Stimulated activated CD4-positive, alpha-beta T cell treated with anti-CD3 and anti-CD28 coated beads, Interleukin-2, amount 100 ng/mL, for 4 hours (primary cell): ENCODE measurements around the gene SNX8.

Experiments
- DNase-seq: peaks from one replicate; pipeline ENCODE4 v3.0.0-alpha.2; 2020; ENCODE audit warnings: low read depth

The SNX8 gene

DNA sequence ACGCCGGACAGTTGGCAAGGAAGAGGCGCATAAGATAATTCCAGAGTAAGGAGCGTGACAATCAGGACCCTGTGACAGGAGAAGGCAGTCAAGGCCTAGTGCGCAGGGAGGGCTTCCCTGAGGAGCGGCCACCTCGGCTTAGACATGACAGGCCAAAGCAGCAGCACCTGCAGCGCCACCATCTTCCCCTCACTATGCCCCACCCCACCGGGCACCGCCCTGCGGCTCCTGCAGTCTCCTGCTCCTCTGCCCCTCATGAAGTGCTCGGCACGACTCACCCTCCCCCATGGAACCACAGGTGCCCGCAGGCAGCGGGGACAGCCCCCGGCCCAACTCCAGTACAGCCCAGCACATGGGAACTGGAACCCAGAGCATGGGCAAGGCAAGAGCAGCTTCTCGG lies 93.3 kb downstream of the SNX8 start:
- no peak for DNase-seq

DNA sequence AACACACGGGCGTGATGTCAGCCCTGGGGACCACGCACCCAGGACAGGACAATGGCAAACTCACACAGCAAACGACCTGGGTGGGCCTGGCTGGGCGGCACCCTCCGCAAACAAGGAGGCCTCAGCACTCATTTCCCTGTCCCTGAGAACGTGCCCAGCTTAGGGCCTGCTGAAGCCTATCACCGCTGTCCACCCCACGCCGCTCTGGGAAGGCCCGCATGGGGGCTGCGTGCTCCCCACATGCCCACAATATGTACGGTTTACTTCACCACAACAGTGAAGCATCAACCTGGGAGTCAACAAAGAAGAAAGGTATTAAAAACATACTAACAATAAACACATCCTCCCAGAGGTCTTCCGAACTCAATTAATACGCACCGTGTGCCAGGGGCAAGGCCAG lies 93.7 kb downstream of the SNX8 start:
- no peak for DNase-seq

DNA sequence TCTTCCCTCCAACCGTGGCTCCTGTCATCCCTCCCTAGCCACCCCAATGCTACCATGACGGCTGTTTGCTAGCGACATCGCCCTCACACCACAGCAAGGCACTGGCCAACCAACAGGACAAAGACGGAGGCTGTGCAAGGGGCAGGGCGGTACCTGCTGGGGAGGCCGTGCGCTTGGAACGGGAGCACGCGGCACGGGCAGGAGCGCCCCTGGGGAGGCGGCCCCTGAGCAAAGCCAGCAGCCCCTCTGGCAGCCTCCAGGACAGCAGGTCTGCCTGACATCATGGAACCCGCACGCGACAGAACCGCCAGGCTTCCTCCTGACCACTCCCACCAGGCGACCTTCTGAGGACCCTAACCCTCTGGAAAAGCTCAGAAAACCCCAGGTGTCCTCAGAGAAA lies 94.2 kb downstream of the SNX8 start:
- no peak for DNase-seq

DNA sequence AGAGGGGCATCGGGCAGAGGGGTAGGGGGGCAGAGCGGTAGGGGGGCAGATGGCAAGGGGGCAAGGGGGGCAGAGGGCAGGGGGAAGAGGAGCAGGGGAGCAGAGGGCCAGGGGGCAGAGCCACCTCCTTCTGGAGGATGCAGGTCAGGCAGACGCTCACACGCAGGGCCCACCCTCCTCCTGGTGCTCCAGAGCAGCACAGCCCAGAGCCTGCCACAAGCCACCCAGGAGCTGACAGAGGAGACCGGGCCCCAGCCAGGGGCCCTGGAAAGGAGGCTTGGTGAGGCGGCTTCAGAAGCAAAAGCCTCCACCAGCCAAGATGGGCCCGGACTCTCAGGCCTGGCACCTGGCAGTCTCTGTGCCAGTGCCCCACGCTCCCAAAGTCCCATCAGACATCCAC lies 94.6 kb downstream of the SNX8 start:
- DNase-seq = no peak

DNA sequence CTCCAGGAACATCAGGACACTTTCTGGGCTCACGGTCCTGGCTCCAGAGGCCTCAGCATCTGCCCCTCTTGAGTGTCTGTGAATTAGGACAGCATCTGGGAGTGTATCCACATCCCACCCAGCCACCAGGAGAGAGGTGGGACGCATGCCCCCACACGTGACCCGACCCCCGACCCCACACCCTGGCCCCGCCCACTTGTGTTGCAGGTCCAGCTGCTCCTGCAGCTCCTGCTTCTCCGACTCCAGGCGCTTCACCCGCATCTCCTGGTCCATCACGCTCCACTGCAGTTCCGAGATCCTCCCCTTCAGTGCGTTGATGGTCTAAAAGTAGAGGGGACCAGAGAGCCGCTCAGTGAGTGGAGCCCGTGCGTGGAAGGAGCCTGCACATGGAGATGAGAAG lies 95.1 kb downstream of the SNX8 start:
- no peak for DNase-seq

DNA sequence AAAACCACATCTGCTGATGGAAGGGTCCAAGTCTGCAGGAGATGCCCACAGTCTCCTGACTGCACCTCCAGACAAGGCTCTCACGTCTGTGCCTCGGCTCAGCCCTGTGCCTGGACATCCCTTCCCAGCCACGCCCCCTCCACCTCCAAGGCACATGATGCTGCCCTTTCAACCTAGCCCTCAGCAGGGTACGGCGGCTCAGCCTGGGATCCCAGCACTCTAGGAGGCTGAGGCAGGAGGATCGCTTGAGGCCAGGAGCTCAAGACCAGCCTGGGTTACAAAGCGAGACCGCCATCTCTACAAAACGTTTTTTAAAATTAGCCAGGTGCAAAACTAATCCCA lies 95.8 kb downstream of the SNX8 start:
- DNase-seq = no peak

DNA sequence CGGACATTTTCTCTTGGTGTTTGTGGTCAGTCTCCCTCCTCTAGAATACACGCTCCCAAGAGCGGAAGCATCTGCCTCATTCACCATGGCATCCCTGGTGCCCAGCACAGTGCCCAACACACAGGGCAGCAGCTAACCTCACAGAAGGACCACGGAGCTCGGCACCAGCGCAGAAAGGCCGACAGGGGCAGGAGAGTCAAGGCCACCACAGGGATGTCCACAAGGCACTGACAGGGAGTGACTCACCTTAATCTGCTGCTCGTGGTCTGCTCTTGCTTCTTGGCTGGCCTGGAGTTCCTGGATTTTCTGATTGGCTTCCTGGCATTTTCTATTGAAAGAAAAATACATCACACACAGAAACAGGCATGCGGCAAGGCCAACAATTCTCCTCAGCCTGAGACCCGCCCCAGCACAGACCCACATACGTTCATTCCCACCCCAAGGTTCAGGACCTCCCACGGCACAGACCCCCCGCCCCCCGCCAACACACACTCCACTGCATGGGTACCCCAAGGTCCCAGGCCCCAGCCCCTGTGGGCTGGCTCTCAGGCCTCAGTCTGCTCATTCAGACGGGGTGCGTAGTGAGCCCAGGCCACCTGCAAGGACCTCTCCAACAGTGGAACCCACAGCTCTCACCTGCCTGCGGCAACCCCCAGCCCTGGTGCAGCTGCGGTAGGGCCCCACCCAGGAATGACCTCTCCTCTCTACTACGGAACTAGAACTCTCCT lies 96.4 kb downstream of the SNX8 start:
- no peak for DNase-seq

DNA sequence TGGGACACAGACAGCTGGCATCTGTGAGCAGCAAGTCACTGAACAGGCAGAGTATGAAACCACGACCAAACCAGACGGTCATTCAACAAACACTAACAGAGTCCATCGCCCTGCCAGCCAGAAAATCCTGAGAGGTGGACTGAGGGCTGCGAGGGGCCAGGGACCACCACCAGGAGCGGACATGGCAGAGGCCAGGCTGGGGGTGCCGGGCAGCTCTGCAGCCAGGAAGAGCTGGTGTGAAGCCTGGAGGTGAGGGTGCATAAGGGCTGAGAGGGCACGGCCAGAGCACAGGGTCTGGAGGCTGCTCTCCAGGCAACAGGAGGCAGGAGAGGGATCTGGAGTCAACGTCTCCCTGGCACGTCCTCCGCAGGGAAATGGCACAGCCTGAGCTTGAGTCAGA lies 97.0 kb downstream of the SNX8 start:
- no peak for DNase-seq

DNA sequence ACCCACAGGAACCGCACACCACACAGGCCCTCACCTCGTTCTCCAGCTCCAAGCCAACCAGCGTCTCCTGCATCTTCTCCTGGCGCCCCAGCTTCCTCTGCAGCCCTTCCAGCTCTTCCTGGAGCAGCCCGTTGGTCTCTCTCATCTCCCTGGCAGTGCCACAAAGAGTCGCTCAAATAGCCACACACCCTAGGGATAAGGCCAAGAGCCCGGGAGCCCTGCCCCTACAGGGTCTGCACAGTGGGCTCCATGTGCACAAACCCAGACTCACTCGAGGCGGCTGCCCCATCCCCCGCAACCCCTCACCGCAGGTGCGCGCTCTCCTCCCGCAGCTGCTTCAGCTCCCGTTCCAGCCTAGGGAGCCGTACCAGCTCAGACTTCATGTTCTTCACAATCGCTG lies 98.4 kb downstream of the SNX8 start:
- DNase-seq = no peak

DNA sequence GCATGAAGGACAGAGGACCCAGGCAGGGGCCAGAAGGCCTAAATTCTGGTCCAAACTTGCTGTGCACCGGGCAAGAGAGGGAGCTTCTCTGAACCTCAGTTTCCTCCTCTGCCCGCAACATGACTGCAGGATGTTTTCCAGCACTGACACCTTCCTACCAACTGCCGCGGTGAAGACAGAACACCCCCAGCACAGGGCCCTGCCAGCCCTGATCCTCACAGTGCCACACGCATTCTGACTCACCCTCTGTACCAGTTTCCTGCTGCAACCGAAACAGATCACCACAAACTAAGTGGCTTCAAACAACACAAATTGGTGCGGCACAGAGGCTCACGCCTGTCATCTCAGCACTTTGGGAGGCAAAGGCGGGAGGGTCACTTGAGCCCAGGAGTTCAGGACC lies 99.6 kb downstream of the SNX8 start:
- DNase-seq = no peak

DNA sequence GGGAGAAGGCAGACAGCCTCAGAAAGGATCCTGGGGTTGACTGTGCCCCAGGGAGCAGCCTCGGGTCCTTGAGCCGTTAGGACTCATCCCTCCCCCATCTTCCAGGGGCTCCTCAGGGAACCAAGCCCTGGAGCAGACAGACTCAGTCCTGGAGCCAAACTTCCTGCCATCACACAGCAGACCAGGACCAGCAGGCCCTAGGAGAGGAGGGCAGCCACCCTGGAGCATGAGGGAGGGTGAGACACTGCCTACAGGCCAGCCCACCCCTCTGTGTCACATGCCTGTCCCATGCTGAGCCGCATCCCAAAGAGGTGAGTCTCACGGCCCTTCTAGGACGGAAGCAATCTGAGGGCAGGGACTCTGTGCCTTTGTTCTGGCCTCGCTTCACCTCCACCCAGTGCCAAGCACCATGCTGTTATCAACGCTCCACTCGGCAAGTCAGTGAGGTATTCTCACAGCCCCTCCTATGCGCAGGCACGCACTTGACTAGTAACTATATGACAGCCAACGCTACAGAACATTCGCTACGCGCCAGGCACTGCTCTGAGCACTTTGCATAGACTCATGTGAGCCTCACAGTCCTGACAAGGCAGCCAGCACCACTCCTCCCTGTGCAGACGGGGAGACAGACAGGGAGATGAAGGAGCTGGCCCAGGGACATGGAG lies 100.6 kb downstream of the SNX8 start:
- DNase-seq = no peak

DNA sequence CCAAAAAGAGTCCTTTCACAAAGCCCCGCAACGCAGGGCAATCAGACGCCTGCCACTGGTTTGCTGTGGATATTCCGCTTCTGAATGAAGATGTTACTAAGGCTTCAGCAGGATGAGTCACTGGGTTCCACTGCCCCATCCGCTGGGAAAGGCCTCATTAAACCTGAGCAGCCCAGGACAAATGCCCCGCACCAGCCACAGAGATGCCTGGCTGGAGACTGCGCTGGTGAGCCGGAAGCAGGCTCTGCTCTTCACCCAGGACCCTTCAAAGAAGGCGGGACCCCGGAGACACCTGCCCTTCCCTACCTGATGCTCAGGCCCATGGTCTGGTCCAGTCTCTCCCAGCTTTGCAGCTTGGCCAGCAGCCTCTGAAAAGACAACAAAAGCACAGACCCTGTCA lies 101.3 kb downstream of the SNX8 start:
- no peak for DNase-seq

DNA sequence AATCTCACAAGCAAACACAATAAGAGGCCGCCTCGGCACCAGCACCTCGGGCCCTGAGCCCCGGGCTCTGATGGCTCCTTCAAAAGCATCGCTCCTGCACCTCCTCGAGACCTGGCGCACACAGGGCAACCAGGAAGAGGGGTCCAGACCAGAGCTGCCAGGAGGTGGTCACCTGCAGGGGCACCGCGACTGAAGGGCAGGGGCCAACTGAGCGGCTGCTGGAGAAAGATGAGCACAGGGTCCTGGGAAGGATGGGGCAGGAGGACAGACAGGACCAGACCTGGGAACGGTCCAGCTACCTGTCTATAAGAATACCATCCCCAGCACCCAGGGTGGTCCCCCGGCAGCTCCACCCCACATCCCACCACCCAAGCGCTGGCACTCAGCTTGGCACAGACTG lies 102.3 kb downstream of the SNX8 start:
- no peak for DNase-seq

DNA sequence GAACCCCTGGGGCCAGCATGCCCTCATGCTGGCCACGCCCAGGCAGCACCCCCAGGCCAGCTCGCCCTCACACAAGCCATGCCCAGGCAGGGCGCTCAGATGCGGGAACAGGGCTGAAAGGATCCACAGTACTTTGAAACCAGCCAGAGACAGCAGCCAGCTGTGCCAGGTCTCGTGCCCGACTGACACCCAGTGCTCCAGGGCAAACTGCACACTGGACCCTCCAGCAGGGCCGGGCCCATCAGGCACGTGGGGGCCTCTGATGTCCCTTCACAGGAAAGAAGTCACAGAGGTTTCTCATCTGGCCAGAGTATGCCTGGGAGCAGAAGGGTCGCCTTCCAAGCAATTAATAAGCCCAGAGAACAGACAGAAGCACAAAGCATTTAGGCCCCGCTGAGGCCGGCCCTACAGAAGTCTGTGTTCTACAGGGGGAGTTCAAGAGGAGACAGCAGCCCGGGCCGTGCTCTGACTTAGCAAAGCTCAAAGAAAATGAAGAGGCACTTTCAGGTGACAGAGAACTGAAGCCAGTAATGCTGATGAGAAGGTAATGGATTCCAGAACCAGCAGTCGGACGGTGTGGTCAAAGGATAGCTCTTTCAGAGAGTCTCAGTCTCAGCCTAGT lies 102.9 kb downstream of the SNX8 start:
- no peak for DNase-seq

DNA sequence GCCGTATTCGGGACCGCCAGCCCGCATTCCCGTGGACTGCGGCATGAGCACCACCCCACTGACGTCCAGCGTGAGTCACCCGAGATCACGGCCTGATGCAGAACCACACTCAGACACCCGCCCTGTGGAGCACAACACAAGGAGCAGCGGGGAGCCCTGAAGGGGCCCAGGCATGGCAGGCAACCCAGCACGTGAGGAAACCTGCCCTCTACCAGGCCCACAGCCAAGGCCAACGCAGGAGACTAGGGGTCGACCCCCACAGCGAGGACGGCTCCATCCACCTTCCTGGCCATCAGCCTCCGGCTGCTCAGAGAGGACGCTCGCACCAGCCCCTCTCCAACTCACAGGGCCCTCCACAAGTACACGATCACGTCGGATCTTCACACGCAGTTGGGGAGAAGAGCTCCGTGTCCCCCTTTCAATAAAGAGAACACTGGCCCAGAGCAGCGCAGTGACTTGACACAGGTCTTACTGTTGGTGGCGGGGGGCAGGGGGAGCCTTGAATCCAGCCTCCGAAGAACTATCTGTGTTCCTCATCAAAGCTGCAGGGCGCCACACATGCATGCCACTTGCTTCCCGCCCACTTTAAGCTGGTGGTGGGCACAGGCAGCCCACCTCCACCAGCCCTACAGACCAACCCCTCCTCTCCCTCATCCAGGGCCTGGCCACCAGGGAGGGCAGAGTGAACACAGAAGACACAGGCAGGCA lies 103.5 kb downstream of the SNX8 start:
- DNase-seq = no peak

DNA sequence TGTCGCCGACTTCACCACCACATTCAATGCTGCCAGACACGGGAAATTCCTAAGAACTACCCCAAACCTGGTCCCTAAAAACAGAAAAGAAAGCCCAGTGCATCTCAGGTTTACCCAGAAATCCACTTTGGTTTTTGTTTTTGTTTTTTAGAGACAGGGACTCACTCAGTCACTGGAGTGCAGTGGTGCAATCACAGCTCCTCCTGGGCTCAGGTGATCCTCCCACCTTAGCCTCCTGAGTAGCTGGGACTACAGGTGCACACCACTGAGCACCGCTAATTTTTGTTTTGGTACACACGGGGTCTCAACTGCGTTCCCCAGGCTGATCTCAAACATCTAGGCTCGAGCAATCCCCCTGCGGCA lies 104.3 kb downstream of the SNX8 start:
- DNase-seq = no peak

DNA sequence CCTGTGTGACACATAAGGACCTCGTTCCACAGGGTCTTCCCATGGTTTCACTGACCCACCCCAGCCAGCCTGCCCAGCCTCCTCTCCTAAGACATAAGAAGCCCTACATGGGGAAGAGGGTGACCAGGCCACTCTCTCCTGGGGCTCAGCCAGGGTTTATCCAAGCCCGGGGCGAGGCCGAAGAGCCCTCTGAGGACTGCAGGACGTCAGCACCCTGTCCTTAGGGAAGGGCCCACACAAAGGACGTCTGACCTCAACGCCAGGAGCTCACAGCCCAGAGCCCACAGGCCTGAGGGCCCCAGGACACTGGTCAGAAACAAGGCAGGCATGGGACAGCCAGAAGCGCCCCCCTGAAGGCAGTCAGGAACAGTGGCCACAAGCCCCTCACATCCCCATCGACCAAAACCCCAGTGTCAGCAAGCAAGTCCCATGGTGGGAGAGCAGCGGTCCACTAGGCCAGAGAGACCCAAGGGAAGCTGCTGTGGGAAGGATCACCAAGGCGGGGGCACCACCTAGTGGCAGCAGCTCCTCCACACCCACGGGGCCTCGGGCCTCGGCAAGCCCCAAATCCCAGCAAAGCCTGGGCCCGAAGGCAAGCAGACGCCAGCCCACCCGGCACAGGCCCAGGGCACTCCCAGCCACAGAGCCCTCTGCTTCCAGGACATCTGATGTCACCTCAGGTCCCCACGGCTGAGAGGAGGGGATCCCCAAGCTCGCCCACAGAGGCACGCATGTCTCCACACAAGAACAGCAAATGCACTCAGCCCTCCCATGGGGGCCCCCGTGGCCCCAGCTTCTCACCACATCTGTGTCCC lies 104.9 kb downstream of the SNX8 start:
- DNase-seq = peak; percentile 11

DNA sequence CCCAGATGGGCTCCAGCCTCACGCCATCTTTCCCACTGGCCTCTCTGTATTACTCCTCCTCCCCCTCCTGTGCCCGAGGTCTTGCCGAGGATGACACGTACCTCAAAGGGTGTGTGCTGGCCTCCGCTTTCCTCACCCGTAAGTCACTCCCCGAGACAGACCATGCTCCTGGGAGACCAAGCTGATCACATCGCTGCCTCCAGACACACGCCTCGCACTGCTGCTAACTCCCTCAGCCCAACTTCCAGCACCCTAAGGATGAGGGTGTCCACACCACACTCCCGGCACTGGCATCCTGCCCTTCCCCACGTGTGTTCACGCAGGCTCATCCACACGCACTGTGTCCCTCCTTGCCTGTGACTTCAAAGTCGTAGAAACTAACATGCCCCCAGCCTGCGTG lies 105.5 kb downstream of the SNX8 start:
- DNase-seq = no peak

DNA sequence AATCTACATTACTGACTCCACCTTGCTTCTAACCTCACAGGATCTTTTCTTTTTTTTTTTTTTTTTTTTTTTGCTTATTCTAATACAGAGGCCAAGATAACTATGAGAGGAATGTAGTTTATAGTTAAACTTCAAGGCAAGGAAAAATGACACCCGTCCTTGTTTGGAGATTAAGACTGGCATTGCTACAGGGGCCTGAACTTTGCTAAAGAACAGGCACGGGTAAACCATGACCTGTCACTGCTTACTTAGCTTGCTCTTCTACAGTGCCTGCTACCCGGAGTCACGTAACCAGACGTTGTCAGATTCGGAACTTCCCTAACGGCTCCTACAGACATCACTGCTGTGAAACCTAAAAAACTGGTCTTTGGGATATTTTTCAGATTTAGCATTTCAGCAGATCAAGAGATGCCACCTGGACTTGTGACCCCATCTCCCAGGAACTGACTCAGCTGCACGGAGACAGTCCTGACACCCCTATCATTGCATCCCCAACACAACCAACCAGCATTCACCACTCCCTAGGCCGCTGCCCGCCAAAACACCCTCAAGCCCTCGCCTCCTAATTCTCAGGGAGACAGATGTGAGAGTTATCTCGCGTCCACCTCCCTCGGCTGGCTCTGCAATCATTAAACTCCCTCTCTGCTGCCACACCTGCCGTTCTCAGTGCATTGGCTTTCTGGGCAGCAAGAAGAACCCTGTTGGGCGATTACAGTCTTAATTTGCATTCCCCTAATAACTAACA lies 109.0 kb downstream of the SNX8 start:
- no peak for DNase-seq

DNA sequence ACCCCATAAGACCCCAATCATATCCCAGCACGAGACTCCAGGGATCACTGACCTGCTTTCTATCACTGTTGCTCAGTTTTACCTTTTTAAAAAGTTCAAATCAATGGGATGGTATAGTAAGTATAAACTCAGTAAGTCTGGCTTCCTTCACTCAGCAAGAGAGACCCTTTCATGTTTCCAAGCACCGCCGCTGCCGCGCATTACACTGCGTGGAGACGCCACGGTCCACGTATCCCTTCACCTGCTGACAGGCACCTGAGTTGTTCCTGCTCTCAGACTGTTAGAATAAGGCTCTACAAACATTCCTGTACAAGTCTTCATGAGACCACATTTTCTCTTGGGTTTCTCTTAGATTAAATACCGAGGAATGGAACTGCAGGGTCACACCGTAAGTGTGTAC lies 109.8 kb downstream of the SNX8 start:
- no peak for DNase-seq

DNA sequence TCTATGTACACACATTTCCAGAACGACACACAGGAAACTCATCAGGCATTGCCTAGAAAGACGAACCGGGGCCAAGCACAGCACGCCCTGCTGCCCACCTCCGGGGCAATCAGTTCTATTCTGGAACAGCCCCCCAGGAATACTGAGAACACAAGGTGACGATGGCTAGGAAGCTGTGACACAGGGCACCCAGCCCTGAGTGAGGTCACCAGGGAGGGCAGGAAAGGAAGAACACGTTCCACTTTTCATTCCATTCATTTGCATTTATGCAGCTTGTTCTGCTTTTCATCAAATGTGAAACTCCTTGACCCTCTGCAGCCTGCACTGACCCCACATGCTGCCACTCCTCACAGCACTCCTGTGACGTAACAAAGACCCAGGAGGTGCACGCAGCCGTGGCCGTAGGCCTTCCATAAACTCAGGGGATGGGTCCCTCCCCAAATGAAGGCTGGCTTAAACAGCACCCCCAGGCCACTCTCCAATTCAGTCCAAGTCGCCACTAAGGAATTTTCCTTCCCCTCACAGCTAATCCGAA lies 110.4 kb downstream of the SNX8 start:
- DNase-seq = no peak
